Tibial nerve (tissue), 4 donors: ENCODE results near the gene ZSWIM6.

Source experiments
- EP300 ChIP-seq, 2 donors: sonication (generic); formaldehyde crosslinking; IDR thresholded peaks; one replicate each; pipeline ENCODE4 v1.6.1; 2017; ENCODE audit warnings: antibody characterized with exemption in 2 of 2, mild to moderate bottlenecking in 1 of 2
- POLR2A ChIP-seq, 2 donors: fragments of 450-650 bp; IDR thresholded peaks; one replicate each; pipeline ENCODE4 v1.6.1; 2017; ENCODE audit warnings: antibody characterized with exemption in 2 of 2, mild to moderate bottlenecking in 2 of 2, moderate library complexity in 2 of 2
- TF ChIP-seq, protein P1 (sequence below), 5 experiments: fragments of 200-600 bp in 3 of 5; fragments of 450-650 bp in 2 of 5; sonication (generic) in 3 of 5; IDR thresholded peaks; one replicate each; pipeline ENCODE4 v1.5.1; 2016 to 2019; ENCODE audit warnings: antibody characterized with exemption in 5 of 5, mild to moderate bottlenecking in 3 of 5, moderate library complexity in 2 of 5

DNA sequence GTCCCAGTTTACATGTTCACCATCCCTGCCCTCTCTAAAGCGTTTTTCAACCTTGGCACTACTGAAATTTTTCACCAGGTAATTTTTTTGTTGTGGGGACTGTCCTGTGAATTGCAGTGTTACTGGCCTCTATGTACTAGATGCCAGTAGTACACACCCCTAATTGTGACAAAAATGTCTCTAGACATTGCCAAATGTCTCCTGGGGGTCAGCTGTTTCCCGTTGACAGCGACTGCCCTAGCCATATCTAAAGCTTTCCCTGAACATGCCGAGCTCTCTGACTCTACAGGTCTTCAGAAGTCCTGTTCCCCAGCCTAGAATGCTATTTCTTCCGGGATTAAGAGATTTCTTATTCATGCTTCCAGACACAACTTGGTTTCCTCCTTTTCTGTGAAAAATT lies 235.3 kb downstream of the ZSWIM6 start:
- TF ChIP-seq POLR2A (IDR thresholded peaks at IDR 0.05) = no peak
- TF ChIP-seq, protein P1, sequence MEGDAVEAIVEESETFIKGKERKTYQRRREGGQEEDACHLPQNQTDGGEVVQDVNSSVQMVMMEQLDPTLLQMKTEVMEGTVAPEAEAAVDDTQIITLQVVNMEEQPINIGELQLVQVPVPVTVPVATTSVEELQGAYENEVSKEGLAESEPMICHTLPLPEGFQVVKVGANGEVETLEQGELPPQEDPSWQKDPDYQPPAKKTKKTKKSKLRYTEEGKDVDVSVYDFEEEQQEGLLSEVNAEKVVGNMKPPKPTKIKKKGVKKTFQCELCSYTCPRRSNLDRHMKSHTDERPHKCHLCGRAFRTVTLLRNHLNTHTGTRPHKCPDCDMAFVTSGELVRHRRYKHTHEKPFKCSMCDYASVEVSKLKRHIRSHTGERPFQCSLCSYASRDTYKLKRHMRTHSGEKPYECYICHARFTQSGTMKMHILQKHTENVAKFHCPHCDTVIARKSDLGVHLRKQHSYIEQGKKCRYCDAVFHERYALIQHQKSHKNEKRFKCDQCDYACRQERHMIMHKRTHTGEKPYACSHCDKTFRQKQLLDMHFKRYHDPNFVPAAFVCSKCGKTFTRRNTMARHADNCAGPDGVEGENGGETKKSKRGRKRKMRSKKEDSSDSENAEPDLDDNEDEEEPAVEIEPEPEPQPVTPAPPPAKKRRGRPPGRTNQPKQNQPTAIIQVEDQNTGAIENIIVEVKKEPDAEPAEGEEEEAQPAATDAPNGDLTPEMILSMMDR (IDR thresholded peaks at IDR 0.05) = no peak
- no peak for TF ChIP-seq EP300 (IDR thresholded peaks at IDR 0.05)
